ENCODE results near the gene NTN3. TPM values are rescaled to one million over a fixed set of nuclear protein-coding genes. Genes with fewer than 3 reads are reported as not detected.
A peak's percentile ranks its signal among the peaks of the same experiment; 100 is the strongest.

Gene NTN3
- total and polyA plus RNA-seq, 8 donors = 1.7 to 6.7 (median 4.1) TPM; not detected in 1

- Histone ChIP-seq H3K9me3 (no peaks in the 10 kb centered on the region), H3K4me3 (no peak overlapping the region), H3K27me3 (no peaks in the 10 kb centered on the region), H3K4me1 (peaks cover 25 to 85% of the 10 kb centered on the region in 2 donors), H3K27ac (peak overlapping the region in 1 of 2 donors; percentile 99), H3K36me3 (peaks cover 0 to 9% of the 10 kb centered on the region in 2 donors)
- ATAC-seq (no peak), DNase-seq (no peak)
- no peak for TF ChIP-seq CTCF (IDR thresholded peaks at IDR 0.05)
- intact Hi-C loops (cut with DNase I) = no loop called here
These were observed 41.1 kb downstream of the NTN3 start for GRCh38 chr16:2511996-2512734.

- no peak for ATAC-seq
- intact Hi-C loops (cut with DNase I) = no loop called here
- H3K27me3 ChIP-seq = no peaks in the 10 kb centered on the region
- no peaks in the 10 kb centered on the region for H3K9me3 ChIP-seq
- no peak for TF ChIP-seq CTCF (IDR thresholded peaks at IDR 0.05)
- peaks cover 0 to 10% of the 10 kb centered on the region in 2 donors for H3K36me3 ChIP-seq
- DNase-seq = peak in 1 of 4 donors; percentile 68
- H3K4me3 ChIP-seq = peak overlapping the region; percentile 81 to 97
- peak overlapping the region; percentile 94 to 99 for H3K27ac ChIP-seq
- peaks cover 29 to 86% of the 10 kb centered on the region in 2 donors for H3K4me1 ChIP-seq
These were observed 41.8 kb downstream of the NTN3 start for GRCh38 chr16:2512735-2513404.

GRCh38 chr16:2513405-2514332 lies 42.6 kb downstream of the NTN3 start, which contains the start of gene ATP6V0C:
ATP6V0C (plus strand) TSS chr16:2513952; CDS start chr16:2514104, 152 bp downstream.
- peaks cover 37 to 86% of the 10 kb centered on the region in 2 donors for H3K4me1 ChIP-seq
- peak within 1 kb of the TSS; percentile 81 to 97 for H3K4me3 ChIP-seq
- no peak for TF ChIP-seq CTCF (IDR thresholded peaks at IDR 0.05)
- peaks cover 0 to 10% of the 10 kb centered on the region in 2 donors for H3K36me3 ChIP-seq
- ATAC-seq = peak; percentile 84
- DNase-seq = peak; percentile 85 to 97 (median 92)
- H3K9me3 ChIP-seq = no peaks in the 10 kb centered on the region
- intact Hi-C loops (cut with DNase I) = no loop called here
- no peaks in the 10 kb centered on the region for H3K27me3 ChIP-seq
- peak within 1 kb of the TSS; percentile 94 to 99 for H3K27ac ChIP-seq

- peak overlapping the region; percentile 94 to 99 for H3K27ac ChIP-seq
- H3K4me3 ChIP-seq = peak overlapping the region; percentile 81 to 97
- no peaks in the 10 kb centered on the region for H3K9me3 ChIP-seq
- no peak for TF ChIP-seq CTCF (IDR thresholded peaks at IDR 0.05)
- H3K27me3 ChIP-seq = no peaks in the 10 kb centered on the region
- H3K36me3 ChIP-seq = peaks cover 0 to 18% of the 10 kb centered on the region in 2 donors
- H3K4me1 ChIP-seq = peaks cover 43 to 86% of the 10 kb centered on the region in 2 donors
- DNase-seq (peak in 1 of 4 donors; percentile 88), ATAC-seq (peak; percentile 4)
- intact Hi-C loops (cut with DNase I) = no loop called here
These were observed 43.5 kb downstream of the NTN3 start for GRCh38 chr16:2514333-2515179.

Measured in left lung (tissue), 10 donors.